Cerebellar nuclear complex (tissue), 1 donor: Measurements from ENCODE around the gene CNPY1.

Experiments used
- DNase-seq, 2 experiments: peaks; one replicate each; lab custom pipeline; 2025; lab: John Stamatoyannopoulos, UW

The CNPY1 gene

DNA sequence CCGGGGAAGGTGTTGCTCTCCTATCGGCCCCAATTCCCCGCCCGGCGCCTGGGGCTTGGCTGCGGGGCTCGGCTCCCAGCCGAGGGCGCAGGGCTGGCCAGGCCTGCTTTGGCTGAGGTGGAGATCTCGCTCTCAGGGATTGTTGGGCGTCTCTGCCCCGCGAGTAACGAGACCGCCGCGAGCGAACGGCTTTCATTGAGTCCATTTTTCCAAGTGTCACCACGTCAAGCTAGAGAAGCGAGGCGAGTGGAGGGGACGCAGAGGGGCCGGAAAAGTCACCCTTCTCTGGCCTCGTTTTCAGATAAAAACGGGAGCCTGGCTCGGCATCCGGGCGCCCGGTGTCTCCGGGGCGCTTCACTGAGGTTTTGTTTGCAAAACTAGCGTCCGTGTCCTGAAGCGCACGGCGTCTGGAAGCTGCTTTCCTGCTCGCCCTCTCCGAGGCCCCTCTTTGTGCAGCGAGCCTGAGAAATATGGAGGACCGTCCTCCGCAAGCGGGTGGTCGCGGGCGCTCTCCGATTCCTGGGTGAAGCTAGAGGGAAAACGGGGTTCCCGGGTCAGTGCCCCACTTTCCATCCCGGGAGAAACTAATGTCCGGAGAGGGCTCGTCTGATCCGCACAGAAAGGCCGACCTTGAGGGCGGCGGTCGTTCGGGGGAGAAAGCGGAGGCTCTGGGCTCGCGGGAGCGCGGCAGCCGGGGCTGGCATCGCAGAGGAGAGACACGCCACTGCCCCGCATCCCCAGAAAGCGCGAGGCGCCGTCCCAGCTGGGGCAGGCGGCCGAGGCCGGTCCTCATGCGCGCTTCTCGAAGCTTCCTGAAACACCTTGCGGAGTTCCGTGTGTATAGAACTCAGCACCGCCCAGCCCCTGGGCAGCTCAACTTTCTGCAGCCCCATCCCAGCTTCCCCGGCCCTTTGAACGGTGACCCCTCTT lies 91.9 kb downstream of the CNPY1 start:
- DNase-seq: no peak

DNA sequence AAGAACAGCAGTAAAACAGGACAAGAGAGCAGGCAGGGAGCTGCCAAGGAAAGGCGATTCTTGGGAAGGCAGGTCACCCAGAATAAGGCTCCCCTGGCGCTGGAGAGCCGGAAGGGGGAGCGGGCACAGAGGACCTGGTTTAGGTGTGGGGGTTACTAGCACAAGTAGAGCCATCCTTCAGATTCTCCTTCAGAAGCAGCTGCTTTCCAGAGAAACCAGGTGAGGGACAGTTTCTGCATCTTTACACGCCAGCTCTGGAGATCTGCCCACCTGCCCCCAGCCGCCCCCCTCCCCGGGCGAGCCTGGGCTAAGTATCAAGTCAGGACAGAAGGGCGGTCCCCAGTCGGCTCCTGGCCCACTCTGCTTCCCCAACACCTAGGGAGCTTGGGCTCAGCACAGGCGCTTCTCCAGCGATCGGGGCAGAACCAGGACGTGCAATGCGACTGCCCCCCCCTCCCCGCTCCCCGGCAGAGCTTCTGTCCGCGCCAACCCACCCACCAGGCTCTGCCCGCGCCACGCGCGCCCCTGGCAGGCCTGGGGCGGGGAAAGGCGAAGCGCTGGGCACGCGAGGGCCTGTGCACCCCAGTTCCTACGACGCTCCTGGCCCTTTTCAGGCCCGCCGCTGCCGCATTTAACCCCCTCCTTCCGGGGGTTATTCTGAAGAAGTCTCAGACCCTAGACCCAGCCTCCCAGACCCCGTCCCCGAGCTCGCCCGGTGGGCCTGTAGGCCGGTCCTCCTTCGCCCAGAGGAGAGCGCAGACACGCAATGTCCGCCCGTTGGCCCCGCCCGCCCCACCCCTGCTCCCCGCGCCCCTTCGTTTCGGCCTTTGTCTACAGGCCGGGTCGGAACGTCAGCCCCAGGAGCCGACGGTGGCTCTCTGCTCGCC lies 92.8 kb downstream of the CNPY1 start:
- no peak for DNase-seq

DNA sequence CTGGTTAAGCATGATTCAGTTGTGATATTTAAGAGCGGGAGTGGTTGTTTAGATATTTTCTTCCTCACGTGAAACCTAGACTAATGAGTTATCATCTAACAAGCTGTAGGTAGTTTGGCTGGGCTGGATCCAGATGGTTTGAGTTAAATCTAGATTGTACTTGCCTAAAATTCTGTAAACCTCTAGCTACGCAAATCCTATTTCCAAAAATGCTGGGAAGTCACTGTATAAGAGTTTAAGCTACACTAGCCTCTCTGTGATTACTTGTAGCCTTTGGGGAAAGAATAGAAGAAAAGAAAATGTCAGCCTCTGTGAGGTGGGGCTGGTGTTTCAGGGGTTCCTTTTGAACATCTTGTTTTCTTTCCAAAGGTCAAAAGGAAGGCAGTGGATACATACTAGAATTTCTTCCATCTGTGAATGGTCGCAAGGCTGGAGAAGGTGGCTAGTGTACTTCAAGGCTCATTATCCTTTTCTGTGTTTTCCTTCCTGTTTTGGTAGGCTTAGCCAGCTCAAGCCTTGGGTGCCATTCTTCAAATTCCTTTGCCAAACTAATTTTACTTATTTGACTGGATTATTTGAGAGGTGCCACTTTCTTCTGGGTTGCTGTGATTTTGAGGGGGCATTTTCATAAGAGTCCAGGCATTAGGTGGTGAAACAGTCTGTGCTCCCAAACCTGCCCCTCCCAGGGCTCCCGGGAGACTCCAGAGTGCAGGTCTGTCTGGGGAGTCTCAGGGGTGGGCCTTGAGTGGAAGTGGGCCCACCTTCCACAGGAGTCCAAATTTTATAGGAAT lies 93.7 kb downstream of the CNPY1 start:
- DNase-seq: no peak

DNA sequence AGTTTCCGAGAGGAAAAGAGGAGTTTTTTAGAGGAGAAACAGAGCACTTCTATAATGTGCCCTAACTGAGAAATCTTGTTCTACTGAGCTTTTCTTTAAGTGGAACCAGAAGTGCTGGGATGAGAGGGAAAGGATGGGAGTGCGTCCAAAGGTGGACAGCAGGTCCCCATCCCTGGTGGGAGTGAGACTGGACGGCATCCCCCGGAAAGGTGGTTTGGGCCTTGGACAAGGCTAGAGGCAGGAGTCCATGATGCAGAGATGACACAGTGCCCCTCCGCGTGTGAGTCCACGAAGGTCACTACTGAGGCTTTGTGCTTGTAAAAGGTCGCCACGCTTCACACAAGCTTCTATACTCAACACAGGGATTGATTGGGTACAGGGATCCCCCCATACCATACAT lies 94.5 kb downstream of the CNPY1 start:
- no peak for DNase-seq
